NCI-H2081 (cell line): ENCODE data around the gene IQCE.
"Not testable (repeated sequence)": the region's sequence is repeated elsewhere in the genome, so short reads cannot be mapped to it uniquely, and the experiment has no call there.

Source experiments
- DNase-seq, 2 experiments: peaks; one replicate each; lab custom pipeline; 2025; lab: John Stamatoyannopoulos, UW

Gene IQCE

DNA sequence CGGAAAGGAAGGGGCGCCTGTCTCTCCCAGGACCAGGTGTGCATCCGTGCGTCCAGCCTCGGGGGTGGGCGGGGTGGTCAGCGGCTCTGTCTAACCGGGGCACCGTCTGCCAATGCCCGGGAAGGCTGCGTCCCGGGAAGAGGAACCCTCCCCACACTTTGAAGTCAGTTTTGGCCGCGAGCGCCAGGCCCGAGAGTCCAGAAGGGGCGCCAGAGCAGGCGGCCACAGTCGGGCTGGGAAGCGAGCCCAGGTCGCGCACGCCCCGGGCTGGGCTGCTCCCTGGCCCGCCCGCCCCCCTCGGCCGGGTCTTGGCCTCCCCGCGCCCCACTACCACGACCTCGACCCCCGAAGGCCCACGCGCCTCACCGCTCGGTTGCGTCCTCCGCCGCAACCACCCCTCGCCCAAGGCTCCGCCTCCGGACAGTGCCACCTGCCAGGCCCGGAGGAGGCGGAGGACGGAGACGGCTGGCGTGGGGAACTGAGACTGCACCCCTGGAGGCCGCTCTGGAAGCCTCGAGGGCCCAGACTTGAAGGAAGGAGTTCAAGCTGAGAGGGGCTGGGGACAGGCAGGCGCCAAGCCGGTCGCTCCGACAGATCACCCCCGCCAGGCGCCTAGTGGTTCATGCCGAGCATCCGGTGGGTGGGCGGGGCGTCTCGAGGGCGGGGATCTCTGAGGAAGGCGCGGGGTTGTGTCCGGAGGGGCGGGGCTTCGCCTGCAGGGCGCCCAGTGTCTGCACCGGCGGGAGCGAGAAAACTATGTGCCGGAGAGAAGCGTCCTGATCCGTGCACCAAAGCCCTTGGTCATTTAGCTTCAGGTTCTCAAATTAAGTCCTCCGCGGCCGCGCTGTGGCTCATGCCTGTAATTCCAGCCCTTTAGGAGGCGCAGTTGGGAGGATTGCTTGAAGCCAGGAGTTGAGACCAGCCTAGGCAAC, 3.4 kb upstream of the IQCE start, which contains the start of gene BRAT1:
BRAT1 (minus strand) TSS at position 404 of the 932 bp plus-strand sequence. CDS start 1,093 bp downstream, outside the sequence.
- peak; percentile 92 to 94 for DNase-seq

DNA sequence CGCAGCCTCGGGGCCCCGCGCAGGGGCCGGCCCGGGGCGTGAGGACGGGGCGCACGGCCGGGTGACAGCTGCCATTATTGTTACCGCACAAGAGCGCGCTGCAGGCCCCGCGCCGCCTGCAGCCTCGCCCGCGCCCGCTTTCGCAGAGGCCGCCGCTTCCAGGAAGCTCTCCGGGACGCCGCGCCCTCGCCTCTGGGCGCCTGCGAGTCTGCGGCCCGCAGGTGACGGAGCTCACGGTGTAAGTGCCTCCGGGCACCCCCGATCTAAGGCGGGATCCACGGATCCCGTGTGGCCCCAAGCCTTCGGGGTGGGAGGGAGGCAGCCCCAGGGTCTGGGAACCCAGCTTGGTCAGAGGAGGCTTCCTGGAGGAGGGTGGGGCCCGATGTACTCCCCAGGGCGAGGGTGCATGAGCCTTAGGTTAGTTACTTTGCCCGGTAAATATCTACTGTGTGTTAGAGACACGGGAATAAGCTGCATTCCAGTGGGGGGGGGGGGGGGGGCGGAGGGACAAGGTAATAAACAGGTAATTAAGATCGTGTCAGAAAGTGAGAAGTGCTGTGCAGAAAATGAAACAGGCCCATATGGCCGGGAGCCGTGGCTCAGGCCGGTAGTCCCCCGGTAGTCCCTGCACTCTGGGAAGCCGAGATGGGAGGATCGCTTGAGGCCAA, 638 bp downstream of the IQCE start:
- peak; percentile 16 to 53 for DNase-seq

DNA sequence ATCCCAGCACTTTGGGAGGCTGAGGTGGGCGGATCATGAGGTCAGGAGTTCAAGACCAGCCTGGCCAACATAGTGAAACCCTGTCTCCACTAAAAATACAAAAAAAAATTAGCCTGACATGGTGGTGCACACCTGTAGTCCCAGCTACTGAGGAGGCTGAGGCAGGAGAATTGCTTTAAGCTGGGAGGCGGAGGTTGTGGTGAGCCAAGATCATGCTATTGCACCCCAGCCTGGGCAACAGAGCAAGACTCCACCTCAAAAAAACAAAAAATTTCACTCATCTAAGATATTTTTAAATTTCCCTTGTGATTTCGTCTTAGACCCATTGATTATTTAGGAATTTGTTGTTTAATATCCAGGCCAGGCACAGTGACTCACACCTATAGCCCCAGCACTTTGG, 5.2 kb downstream of the IQCE start:
- DNase-seq: not testable (repeated sequence)

DNA sequence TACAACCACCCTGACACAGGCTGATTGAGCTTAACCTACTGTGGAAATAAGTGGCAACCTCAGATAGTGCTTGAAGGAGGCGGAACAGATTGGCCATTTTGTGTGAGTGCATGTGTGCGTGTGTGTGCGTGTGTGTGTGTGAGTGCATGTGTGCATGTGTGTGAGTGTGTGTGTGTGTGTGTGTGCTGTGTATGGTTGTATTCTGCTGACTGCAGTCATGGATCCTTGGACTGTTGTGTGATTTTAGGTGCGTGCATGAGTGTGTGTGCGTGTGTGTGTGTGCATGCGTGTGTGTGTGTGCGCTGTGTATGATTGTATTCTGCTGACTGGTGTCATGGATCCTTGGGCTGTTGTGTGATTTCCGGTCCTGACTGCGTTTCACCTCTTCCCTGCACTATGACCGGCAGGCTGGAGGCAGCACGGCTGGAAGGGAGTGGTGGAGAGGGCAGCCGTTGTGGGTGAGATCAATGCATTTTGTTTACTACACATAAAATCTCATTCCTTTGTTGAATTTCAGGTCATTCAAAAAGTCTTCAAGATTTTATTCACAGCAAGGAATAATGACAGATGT, 6.3 kb downstream of the IQCE start:
- no peak for DNase-seq

DNA sequence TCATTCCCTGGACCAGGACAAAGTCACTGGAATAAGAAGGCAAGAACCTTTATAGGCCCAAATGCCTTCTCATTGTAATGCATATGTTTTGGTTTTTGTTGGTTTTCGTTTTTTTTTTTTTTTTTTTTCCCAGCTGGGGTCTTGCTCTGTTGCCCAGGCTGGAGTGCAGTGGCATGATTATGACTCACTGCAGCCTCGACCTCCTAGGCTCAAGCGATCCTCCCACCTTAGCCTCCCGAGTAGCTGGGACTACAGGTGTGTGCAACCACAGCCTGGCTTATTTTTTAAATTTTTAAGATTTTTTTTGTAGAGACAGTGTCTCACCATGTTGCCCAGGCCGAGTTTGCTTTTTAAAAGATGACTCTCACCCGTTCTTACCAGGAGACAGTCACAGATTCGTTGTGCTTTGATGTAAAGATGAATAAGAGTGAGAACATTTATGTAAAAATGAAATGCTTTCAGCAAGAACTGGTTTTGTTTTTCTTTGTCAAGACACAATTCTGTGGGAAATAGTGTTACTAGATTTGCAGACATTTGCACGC, 7.6 kb downstream of the IQCE start:
- DNase-seq: no peak

DNA sequence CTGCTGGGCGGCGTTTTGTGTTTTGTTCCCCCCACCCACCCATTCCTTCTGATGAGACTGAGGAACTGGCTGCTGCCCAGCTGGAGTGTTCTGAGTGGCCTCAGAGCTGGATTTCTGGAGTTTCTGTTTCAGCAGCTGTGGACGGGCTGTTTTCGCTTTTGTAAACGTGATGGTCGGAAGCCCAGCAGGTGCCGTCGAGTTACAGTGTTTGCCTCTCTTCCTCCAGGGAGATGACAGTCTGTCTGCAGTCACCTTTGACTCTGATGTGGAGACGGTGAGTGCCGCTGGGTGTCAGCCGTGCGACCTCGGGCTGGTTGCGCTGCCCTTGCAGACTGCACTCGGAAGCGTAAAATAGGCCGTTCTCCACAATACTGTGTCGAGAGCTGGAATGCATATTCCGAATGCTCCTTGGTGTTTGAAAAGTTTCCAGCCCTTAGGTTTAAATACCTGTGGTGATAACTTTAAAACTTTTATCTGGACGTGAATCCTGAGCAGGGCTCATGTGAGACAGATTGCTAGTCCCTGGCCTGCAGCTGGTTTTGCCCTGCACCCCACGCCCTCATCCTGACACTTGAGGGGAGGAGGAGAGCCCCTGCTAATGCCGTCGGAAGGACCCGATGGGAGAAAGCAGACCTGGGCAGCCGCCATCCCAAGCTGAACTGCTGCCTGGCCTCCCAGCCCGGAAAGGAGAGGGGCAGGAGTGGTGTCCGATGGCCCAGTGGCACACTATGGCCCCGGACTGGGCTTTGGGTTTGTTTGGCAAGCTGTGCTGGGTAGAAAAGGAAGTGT, 8.3 kb downstream of the IQCE start:
- no peak for DNase-seq

DNA sequence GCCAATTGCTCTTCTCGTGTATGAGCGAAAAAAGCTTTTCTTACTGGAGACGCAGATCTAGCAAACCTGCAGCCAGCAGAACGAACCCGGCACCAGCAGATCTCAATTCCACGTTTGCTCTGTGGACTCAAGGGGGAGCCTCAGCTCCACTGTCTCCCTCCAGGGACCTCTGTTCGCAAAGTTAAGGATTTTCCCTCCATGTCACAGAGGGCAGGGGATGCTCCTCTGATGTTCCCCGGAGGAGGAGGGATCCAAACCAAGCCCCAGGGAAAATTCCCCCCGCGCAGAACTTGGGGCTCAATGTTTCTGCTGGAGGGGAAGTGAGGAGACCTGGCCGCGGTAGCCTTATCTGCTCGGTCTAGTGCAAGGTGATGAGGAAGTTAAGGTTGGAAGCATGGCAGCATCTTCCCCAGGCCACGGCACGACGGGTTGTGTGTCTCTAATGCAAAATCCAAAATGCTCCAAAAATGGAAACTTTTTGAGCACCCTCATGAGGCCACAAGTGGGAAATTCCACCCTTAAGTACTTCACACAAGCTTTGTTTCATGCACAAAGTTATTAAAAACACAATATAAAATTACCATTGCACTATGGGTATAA, 9.0 kb downstream of the IQCE start:
- DNase-seq: no peak

DNA sequence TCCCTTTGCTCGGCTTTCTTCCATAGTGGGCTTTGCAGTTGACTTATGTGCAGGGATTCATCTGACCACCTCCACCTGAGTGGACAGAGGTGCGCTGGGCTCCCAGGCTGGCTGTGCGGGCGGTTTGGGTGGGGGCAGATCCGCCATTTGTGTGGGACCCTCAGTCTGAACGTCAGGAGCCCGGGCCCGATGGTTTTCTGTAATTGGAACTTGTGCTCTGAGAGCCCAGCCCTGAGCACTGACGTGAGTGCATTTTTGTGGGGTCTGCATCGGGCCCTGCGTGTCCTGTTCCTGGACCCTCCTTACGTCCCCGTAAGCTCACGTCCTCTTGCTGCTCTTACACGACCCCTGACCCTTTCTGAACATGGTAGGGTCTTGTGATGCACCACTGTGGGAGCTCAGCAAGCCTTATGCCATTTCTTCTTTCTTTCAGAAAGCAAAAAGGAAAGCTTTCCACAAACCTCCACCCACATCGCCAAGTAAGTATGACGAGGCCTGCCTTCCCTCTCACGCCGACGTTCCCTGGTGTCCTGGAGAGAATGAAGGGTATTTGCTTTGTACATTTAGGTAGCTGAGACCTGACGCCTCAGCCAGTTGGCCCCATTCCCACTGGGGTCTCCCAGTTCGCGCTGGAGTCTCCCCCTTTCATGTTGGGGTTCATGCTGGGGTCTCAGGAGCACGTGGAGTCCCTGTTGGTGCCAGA, 9.9 kb downstream of the IQCE start:
- DNase-seq: no peak

DNA sequence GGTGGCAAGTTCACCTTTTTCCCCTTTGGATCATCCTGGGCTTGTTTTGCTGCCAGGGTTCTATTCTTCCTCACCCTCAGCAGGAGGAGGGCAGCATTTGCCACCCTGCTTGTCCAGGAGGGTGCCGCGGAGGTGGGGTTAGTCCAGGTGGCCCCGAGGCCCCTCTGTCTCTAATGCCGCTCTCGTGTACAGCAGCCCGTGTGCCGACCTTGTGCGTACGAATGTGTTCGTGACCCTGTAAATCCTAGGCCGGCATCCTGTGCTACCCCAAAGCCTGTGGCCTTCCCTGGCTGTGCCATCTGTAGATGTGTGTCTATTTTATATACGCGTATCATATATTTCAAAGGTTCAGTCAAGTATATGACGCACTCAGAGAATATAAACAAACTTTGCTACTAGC, 10.6 kb downstream of the IQCE start:
- no peak for DNase-seq

DNA sequence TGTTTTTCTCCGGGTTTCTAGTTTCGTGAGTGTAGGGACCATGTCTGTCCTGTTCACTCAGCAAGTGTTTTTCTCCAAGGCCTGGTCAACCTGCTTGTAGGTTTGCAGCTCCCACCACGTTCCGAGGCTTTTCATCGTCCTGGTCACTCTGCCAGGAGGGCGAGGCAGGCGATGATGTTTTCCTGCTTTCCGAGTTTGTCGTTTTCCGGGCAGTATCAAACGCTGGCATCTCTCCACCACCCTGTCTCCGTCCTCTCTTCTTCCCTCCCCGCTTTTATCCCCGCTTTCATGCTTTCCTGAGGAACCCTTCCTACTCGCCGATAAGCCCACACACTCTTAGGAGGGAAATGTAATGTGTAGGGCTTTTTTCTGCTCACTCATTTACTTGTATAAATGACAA, 11.2 kb downstream of the IQCE start:
- no peak for DNase-seq

DNA sequence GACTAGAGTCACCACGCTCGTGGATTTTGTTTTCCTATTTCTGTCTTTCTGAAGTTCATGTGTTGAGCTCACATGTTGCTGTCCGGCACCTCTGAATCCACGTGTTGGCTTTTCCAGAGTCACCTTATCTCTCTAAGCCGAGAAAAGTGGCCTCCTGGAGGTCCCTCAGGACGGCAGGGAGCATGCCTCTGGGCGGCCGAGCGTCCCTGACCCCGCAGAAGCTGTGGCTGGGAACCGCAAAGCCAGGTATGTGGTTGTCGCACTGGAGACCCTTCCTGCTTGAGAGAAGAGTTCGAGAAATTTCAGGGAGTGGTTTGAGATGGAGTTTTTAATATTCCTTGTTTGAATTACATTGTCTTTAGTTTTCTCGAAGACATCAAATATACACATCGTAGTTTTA, 12.6 kb downstream of the IQCE start:
- DNase-seq: no peak

DNA sequence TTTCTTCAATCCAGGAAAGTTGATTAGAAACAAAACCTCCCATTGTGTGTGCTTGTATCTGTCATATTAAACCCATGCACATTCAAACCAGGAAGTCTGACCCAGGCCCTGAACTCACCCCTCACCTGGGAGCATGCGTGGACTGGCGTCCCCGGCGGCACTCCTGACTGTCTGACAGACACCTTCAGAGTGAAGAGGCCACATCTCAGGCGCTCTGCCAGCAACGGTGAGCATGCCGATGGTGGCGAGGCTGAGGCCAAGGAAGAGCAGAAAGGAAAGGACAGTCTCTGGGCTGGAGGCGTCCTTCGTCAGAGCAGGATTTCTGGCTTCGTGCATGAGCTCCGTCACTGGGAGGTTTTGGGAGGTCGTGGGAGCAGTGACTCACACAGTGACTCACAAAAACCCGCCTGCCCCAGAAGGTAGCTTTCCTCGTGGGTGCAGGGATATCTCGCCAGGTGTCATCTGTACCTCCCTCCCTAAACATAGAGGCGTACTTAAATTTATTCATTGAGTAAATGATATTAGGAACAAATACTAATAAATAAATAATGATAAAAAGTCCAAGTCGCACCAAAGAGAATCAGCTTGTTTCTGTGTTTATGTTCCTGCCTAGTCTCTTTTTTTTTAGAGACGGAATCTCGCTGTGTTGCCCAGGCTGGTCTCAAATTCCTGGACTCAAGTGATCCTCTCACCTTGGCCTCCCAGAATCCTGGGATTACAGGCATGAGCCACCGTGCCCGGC, 13.5 kb downstream of the IQCE start:
- no peak for DNase-seq

DNA sequence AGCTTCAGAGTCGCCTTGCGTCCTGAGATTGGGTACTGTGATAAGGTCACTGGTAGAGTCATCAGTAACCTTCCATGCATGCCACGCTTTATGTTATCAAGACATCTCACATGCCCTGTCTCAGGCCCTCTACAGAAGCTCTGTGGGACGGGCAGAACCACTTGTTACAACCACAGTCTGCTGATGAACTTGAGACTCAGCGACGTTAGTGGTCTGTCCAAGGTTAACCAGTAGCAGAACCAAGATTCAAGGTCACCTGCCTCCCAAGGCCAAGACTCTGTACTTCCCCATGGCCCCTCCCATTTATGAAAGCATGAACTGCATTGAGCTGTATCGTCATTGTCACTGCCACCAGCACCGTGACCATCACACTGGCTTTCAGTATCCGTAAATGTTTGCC, 15.0 kb downstream of the IQCE start:
- no peak for DNase-seq

DNA sequence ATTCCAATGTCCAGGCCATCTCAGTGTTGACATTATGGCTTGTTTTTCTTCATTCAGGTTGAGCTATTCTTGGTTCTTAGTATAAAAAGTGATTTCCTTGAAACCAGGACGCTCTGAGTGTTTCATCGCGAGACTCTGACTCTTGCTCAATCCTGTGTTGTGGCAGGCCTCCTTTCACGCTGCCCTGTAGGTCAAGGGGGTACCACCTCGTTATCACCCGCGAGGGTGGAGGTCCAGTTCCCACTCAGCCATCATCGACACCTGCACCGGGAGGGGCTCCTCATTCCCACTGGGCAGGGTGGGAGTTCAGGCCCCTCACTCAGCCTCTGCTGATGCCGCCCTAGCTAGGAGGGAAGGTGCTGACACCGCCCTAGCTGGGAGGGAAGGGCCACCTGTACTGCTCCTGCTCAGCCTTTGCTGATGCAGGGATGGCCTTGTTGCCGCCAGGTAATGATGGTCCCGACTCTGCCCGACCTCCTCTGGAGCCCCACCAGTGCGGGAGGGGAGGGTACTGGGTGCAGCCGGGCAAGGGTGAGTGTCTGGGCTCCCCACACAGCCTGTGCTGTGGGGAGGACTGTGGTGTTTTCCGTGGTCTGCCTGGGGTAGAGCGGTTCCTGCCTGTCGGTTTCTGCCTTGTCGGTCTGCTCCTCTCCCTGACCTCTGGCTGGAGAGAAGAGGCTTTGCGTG, 16.4 kb downstream of the IQCE start:
- DNase-seq: no peak

DNA sequence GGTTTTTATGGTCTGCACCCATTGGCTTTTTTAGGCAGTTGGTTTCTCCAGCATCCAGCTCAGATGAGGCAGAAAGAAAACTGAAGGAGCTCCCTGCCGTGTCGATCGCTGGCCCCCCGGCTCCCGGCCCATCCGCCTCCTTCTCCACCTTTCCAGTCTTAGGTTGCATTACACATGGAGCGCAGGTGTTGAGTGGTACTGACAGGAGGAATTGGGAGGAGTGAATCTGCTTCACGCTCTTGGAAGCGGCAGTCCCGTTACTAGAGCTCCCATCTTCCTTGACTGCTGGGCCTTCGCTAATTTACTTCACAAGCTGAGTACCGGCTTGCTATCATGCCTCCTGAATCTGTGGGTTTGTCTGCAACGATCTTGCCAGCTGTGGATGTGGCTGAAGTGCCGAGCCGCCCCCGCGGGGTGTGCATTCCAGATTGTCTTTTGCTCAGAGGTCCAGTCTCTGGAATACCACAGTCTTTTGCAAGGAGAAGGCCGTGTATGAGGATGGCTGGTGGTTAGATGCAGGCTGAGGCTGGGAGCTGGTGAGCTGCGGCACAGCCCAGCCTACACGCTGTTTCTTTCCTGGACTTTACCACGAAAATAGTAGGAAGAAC, 17.1 kb downstream of the IQCE start:
- DNase-seq: no peak

DNA sequence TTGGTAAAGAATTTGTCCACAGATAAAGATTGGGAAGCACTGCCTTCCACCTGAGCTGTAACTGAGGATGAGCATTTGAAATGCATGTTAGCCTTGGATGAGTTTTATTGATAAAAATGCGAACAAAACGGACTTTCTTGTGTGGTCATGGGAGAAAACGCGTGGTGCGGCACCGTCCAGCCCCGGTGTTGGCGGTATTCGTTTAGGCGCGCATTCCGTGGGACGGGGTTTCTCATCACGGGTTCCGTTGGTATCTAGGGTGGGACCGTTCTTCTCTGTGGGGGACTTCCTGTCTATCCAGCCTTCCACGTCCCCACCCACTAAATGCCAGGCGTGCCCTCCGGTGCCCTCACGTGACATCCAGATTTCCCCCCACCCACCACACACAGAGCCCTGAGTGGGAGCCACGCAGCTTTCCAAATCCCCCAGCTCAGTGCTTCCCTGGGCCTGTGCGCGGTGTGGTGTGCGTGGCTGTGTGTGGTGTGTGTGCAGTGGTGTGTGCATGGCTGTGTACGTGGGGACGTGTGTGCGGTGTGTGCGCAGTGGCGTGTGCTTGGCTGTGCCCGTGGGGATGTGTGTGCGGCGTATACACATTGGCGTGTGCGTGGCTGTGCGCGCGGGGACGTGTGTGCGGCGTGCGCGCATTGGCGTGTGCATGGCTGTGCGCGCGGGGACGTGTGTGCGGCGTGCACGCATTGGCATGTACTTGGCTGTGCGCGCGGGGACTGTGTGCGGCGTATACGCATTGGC, 18.1 kb downstream of the IQCE start:
- DNase-seq: no peak

DNA sequence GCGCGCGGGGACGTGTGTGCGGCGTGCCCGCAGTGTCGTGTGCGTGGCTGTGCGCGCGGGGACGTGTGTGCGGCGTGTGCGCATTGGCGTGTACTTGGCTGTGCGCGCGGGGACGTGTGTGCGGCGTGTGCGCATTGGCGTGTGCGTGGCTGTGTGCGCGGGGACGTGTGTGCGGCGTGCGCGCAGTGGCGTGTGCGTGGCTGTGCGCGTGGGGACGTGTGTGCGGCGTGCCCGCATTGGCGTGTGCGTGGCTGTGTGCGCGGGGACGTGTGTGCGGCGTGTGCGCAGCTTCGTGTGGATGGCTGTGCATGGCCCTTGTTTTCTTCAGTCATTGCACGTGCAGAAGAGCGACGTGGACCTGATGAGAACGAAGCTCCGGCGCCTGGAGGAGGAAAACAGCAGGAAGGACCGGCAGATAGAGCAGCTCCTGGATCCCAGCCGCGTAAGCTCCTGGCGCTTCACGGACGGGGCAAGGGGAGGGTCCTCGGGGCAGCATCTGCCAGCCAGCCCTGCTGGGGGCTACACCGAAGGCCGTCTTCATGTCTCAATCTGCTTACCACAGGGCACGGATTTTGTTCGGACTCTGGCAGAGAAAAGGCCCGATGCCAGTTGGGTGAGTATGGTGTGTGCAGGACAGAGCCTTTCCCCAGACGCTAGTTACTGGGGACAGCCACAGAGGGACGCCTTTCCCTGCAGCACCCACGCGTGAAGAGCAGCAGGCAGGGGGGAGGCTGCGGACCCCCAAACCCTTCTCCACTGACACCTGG, 19.3 kb downstream of the IQCE start:
- DNase-seq: no peak

DNA sequence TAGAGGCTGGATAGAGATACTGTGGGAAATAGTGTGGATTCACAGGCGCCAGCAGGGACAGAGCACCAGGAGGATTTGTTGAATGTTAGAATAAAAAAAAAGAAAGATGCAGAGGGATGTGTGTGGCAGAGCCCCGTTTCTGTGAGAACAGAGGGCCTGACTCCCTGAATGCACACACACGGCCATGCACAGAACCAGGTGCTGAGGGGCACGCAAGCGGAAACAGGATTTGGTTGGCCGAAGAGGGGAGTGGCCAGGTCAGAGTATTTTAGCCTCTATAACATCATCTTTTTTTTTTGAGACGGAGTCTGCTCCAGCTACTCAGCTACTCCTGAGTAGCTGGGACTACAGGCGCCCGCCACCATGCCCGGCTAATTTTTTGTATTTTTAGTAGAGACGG, 21.9 kb downstream of the IQCE start:
- DNase-seq: no peak
